EL (cell line): ENCODE data around the gene OR8G1.
A peak's percentile ranks its signal among the peaks of the same experiment; 100 is the strongest.
"Not testable (repeated sequence)": the region's sequence is repeated elsewhere in the genome, so short reads cannot be mapped to it uniquely, and the experiment has no call there.

ENCODE experiments used
- DNase-seq: peaks from one replicate; pipeline ENCODE4 v3.0.0-alpha.2; 2016

The OR8G1 gene, protein sequence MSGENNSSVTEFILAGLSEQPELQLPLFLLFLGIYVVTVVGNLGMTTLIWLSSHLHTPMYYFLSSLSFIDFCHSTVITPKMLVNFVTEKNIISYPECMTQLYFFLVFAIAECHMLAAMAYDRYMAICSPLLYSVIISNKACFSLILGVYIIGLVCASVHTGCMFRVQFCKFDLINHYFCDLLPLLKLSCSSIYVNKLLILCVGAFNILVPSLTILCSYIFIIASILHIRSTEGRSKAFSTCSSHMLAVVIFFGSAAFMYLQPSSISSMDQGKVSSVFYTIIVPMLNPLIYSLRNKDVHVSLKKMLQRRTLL

DNA sequence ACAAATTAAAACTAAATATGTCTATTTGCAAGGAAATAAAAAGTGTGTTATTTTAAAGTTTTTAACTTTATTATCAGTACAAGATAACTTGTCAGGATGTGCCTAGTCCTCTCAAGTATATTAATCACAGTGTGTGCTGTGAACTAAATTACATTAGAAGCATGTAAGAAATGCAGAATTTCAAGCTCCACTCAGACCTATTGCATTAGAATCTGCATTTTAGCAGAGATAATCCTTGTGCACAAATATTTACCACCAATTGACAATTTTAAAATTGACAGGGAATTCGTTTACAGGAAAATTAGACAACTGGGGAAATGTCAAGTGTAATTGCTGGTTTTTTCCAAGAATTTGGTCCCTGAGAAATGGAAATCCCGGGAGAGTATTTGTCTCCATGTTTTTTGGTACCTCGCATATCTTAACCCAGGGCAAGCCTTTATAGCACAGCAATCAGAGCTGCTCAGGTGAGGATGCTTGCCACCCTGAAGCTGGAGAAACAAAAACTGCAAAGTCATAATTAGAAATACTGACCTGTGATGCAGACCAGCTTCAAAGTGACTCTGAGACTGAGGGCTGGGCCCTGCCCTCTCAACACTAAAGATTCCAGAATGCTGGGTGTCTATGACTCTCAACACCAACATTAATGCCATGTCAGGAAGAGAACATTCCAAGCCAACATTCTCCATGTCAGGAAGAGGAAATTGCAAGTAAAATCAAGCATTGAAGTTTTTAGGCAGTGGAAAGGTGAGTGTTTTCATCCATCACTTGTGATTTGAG lies at the start of gene OR8G1:
OR8G1 (plus strand) TSS at position 475 of the 777 bp plus-strand sequence. CDS start 8,581 bp downstream, outside the sequence.
- no peak for DNase-seq

DNA sequence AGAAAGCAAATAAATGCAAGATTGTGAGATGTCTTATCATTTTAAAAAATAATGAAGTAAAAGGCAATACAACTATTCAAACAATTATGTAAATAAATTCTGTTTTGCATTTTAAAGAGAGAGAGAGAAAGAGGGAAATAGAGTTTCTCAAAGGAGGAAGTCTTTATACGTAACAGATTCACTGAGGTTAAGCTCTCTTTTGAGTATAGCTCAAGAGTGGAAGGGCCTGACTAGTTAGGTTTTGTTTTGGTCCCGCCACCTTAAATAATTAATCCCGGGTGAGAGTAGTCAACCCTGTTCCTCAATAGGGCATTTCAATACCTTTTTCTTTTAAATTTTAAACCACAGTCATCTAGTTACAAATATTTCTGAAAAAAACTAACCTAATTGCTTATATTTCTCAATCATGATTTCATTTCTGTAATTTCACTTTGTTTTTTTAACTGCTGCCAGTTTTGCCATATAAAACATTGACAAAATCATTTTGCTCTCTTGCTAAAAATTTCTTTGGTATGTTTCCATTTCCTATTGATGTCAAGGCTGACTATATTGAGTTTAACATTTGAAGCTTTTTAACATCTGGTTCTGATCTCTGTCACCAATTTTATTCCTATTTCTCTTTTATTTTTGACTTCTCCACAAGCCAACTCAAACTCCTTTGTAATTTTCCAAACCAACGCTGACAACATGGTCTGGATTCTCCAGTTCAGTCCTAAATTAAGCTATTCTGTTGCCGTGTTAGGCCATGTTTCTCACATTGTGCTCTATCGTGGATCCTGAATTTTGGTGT lies 47.5 kb upstream of the OR8G1 start:
- DNase-seq = no peak

DNA sequence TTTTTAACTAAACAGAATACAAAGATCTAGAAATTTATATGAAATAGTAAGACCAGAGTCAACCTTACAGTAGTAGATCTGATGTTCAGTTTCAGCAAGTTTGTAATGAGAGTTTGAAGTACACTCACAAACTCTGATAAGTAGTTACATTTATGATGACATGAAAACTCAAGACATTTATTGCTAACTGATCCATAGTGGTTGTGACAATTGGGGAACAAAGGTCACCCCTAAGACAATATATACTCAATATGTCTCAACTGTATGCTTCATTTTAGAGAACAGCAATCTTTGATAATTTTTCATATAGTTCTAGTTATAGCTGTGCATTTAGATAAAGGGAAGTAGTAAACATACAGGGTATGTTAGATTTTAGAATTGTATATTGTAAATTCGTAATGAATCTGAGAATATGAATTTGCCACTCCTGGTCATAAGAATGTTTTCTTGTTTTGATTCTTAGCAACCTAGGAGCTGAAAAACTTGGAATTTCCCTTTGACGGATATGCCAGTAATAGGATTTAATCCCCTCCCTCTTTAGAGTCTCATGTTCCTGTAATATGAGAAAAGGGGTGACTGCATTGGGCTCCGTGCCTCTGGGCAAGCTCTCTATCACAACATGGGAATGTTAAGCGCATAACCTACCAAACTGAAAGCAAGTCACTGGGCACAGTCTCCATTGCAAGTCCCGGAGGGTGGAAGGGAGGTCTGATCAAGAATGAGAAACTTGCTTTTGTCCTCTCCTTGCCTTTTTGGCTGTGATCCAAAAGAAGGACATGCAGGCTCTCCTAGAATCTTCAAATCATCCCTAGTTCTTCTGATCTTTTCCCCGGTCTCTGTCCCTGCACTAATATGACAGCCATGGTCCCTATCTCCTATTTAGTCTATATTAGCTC lies 46.4 kb upstream of the OR8G1 start:
- DNase-seq = peak; percentile 7

DNA sequence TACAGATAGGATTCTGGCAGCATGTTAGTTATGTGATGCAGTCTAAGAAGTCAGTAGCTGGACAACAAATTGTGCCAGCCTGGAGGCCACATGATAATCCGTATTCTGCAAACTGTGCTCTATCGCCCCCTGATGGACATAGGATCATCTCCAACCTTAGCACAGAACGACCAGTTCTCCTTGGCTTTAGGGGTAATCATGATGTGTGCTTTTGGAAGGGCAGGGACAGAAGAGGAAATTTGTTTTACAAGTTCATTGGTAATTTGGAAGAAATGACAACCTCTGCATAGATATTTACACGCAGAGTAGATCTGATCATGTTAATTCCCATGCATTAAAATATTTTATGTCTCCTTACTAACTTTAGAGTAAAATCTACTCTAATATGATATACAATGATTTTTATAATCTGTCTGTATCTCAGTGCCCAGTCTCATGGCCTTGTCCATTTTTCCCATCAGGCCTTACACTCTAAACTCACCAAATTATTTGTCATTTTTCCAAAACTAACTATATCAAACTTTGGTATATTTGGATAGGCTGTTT lies 45.6 kb upstream of the OR8G1 start:
- peak; percentile 55 for DNase-seq

DNA sequence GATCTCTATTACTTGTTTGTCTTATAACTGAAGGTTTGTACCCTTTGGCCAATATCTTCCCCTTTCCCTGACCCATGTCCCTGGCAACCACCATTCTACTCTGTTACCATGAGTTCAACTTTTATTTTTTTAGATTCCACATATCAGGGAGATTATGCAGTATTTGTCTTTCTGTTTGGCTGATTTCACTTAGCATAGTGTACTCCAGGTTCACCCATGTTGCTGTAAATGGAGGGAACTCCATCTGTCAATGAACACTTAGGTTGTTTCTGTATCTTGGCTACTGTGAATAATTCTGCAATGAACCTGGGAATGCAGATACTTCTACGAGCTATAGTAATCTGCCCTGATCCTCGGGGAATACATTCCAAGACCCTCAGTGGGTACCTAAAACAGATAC lies 42.9 kb upstream of the OR8G1 start:
- no peak for DNase-seq

DNA sequence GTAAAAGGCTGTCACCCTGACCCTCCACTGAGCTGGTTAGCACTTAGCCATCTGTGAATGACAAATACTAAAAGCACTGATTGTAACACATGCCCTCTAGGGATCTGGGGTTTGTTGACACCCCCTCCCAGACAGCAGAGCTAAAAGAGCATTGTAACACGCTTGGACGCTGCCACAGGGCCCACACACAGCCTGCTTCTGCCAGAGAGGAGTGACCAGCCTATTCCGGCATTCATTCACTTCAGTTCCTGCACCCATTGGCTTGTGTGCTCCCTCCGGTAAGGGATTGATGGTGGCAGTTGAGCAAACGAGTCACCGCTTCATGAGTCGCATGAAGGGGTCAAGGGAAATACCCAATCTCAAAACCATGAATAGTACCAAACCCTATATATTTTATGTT lies 42.0 kb upstream of the OR8G1 start:
- DNase-seq = no peak

DNA sequence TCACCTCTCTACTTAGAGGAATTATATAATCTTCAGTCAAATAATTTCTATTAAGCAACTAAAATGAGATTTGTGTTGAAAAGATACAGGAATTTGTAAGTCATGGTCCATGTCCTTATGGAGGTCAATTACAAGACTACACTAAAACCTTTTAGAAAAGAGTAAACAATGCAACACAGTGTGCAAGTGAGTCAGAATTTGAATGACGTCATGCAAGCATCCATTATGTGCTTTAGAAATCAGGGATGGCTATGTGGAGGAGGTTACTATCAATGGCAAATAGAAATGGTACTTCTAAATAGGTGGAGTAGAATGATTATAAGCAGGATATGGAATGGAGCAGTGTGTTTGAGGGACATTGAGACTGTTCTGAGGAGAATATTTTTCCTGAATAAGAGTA lies 41.2 kb upstream of the OR8G1 start:
- peak; percentile 4 for DNase-seq

DNA sequence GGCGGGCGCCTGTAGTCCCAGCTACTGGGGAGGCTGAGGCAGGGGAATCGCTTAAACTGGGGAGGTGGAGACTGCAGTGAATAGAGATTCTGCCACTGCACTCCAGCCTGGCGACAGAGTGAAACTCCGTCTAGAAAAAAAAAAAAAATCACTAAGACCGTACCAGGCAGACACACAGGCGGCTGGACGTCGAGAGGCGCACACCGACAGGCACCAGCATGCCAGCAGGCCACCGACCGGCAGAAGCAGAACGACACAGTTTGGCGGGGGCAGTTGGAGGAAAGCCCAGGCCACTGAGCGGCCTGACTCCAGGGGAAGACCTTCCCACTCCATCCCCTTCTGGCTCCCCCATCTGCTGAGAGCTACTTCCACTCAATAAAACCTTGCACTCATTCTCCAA lies 40.2 kb upstream of the OR8G1 start:
- DNase-seq = no peak

DNA sequence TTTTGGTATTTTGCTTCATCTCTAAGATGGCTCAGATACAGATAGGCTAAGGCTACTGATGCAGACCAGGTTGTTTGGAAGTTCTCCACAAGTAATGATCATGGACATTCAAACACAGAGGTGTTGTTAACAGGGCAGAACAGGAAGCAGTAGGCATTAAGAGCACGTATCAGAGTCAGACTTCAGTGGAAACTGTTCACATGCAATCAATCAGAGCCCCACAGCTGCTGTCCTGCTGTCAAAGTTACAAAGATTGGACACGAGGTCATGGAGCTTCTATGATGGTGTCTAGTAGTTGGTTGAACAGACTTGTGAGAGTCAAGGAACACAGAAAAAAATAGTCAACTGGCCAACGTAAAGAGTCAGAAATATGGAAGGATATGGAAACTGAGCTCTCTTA lies 37.9 kb upstream of the OR8G1 start:
- DNase-seq = no peak

DNA sequence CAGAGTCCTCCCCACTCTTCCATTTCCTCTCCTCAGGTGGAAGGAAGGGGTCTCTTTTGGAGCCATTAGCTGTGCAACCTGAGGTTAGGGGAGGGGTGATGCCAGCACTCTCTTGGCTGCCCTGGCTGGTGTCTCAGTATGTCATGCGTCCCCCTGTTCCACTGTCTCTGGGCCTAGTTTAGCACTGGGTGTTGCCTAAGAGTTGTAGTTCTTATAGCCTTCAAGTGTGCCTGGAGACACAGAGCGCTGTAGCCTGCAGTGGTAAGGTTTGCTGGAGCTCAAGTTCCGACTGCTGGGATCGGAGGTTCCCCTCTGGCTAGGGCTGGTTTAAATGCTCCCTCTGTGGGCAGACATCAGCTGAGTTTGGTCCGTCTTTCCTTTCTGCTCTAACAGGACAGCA lies 36.9 kb upstream of the OR8G1 start:
- DNase-seq = no peak

DNA sequence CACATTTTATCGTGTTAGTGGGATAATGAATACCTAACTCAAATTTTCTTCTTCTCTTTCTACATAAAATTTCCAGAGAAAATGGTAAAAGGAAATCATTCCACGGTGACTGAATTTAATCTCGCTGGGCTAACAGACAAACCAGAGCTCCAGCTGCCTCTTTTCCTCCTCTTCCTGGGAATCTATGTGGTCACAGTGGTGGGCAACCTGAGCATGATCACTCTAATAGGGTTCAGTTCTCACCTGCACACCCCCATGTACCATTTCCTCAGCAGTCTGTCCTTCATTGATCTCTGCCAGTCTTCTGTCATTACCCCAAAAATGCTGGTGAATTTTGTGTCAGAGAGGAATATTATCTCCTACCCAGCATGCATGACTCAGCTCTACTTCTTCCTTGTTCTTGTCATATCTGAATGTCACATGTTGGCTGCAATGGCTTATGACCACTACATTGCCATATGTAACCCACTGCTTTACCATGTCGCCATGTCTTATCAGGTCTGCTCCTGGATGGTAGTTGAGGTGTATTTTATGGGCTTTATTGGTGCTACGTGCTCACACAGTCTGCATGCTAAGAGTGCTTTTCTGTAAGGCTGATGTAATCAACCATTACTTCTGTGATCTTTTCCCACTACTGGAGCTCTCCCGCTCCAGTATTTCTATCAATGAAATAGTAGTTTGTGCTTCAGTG lies 33.6 kb upstream of the OR8G1 start:
- no peak for DNase-seq

DNA sequence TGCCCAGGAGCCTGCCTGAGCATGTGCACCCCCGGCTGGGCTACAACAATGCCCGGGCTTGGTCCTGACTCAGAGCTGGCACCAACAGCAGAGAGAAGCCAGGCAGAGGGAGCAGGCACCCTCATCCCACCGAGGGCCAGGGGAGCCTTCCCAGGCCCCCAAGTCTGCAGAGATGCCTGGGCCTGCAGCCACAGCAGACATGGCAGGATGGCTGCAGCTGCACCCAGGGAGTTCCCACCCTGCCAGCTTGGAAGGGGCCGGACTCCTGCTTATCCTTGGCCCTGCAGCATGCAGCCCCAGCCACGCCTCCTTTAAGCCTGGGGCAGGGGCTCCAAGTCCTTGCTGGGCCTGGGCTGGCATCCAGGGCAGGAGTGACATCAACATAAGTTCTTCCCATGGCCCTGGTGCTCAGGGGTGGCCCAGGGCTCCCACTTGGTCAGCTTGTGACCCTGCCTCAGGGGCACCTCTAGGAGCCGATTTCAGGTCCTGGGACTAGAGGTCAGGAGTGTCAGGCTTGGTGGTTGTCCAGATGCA lies 31.0 kb upstream of the OR8G1 start:
- DNase-seq = no peak

DNA sequence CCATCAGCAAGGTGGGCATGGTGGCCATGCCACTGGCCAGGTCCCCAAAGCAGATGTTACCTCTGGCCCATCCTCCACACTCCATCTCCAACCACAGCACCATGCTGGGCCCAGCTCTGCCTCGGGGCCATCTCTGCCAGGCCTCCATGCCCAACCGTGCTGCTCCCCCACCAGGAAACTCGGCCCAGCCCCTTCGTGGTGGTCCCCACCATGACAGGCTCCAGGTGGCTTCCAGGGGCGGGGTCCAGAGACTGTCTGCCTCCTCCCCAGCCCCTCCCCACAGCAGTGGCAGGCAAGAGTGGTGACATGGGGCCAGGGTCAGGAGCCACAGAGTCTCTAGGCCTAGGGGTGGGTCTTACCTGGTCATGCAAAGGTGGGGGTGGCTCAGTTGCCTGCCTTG lies 30.5 kb upstream of the OR8G1 start:
- no peak for DNase-seq

DNA sequence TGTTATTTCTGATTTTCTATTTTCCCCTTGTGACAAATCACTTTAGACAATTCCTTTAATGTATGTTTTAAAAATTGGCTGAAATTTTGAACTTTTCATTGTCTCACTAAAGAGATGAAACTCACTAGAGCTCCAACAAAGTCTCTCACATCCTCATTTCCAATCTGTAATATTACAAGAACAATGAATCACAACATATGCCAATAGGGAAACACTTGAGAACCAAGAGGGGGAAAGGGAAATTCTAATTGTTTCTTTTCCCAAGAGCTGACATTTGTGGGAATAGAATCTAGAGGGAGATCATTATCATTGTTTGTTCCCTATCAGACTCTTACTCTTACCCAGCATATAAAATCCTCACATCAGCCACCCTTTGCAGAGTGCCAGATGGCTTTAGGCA lies 29.6 kb upstream of the OR8G1 start:
- no peak for DNase-seq

DNA sequence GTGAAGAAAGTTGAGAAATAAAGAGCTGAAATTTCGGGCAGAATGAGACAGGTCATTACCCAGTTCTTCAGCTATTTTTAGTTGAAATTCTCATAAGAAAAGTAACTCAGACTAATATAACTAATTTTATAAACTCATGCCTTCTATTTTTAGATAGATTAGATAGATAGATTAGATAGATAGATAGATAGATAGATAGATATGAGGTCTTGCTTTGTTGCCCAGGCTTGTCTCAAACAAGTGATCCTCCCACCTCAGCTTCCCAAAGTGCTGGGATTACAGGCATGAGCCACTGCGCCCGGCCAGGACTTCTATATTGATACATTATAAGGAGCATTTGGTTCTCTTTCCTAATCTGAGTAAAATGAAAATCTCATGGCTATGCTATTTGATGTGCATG lies 26.9 kb upstream of the OR8G1 start:
- no peak for DNase-seq

DNA sequence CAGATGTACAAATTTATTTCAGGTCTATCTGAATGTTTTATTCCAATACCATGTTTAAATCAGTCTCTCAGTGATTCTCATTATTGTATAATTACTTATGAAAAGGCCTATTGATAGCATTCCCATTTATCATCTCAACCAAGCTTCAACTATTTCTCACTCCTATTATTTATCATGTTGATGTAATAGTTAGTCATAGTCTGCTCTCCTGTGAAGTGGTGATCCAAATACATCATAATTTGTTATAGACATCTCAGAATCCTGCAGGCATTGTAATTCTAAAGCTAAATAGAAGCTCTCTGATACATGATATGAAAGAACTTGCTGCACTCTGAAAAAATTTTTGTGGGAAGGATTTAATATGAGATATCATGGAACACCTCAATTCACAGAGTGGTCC lies 21.8 kb upstream of the OR8G1 start:
- no peak for DNase-seq

DNA sequence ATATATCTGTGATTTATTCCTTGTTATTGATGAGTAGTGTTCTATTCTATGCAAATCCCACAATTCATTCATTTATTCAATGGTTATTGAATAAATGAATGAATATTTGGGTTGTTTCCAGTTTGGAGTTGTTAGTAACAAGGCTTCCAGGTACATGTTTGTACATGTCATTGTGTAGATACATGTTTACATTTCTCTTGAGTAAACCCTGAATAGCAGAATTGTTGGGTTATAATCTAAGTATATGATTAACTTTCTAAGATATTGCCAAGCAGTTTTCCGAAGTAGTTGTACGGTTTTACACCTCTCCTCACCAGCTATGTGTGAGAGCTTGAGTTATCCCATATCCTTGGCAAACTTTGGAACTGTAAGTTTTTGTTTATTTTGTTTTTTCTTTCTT lies 18.5 kb upstream of the OR8G1 start:
- DNase-seq = no peak

DNA sequence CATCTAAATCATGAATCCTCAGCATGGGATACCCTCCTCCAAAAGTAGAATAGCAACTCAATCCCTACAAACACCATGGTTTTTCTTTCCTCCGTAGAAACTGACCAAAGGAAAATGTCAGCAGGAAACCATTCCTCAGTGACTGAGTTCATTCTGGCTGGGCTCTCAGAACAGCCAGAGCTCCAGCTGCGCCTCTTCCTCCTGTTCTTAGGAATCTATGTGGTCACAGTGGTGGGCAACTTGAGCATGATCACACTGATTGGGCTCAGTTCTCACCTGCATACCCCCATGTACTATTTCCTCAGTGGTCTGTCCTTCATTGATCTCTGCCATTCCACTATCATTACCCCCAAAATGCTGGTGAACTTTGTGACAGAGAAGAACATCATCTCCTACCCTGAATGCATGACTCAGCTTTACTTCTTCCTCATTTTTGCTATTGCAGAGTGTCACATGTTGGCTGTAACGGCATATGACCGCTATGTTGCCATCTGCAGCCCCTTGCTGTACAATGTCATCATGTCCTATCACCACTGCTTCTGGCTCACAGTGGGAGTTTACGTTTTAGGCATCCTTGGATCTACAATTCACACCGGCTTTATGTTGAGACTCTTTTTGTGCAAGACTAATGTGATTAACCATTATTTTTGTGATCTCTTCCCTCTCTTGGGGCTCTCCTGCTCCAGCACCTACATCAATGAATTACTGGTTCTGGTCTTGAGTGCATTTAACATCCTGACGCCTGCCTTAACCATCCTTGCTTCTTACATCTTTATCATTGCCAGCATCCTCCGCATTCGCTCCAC lies 16.1 kb upstream of the OR8G1 start:
- not testable (repeated sequence) for DNase-seq

DNA sequence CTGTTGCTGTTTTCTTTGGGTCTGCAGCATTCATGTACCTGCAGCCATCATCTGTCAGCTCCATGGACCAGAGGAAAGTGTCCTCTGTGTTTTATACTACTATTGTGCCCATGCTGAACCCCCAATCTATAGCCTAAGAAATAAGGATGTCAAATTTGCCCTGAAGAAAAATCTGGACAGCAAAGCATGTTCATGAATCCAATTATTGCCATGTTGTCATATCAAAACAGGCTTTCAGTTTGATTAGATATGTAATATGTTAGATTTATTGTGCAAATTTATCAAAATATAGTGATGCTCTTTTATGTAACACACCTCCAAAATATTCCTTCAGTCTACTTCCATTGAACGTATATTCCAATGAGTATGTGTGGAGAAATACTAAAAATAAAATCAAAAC lies 15.4 kb upstream of the OR8G1 start:
- DNase-seq = no peak

DNA sequence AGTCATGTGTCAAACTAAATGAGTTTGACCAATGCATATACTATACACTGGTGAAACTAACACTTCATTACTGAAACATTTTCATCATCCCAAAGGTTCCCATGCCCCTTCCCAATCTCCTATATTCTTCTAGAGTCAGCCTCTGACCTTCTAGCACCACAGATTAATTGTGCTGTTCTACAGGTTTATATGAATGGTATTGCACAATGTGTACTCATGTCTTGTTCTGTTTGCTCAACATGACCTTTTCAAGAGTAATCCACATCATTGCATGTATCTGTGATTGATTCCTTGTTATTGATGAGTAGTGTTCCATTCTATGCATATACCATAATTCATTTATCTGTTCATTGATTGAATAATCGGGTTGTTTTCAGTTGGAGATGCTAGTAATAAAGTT lies 7.5 kb upstream of the OR8G1 start:
- no peak for DNase-seq

DNA sequence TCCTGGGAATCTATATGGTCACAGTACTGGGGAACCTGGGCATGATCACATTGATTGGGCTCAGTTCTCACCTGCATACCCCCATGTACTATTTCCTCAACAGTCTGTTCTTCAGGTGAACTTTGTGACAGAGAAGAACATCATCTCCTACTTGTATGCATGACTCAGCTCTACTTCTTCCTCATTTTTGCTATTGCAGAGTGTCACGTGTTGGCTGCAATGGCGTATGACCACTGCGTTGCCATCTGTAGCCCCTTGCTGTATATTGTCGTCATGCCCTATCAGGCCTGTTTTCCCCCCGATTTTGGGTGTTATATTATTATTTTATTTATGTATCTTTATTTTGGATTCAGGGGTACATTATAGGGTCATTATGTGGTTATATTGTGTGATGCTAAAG lies 2.4 kb upstream of the OR8G1 start:
- DNase-seq = no peak
